ENCODE measurements around the gene RFTN1.
A peak's percentile ranks its signal among the peaks of the same experiment; 100 is the strongest.

Gene RFTN1

GRCh38 chr3:16400106-16400931 is 113.2 kb downstream of the RFTN1 start:
- DNase-seq = no peak

- peak; percentile 56 for DNase-seq
Observed at GRCh38 chr3:16399473-16399872, 114.0 kb downstream of the RFTN1 start.

- DNase-seq = no peak
Observed at GRCh38 chr3:16398648-16399047, 114.9 kb downstream of the RFTN1 start.

- no peak for DNase-seq
Observed at GRCh38 chr3:16396202-16396601, 117.3 kb downstream of the RFTN1 start.

GRCh38 chr3:16395212-16395611 is 118.3 kb downstream of the RFTN1 start:
- DNase-seq = no peak

- no peak for DNase-seq
Observed at GRCh38 chr3:16394639-16395038, 118.9 kb downstream of the RFTN1 start.

GRCh38 chr3:16392717-16393116 is 120.8 kb downstream of the RFTN1 start:
- no peak for DNase-seq

GRCh38 chr3:16392065-16392464 is 121.4 kb downstream of the RFTN1 start:
- no peak for DNase-seq

GRCh38 chr3:16390581-16390980 is 122.9 kb downstream of the RFTN1 start:
- no peak for DNase-seq

- peak; percentile 86 for DNase-seq
Observed at GRCh38 chr3:16388850-16389441, 124.6 kb downstream of the RFTN1 start.

GRCh38 chr3:16386561-16386960 is 126.9 kb downstream of the RFTN1 start:
- DNase-seq = no peak

- no peak for DNase-seq
Observed at GRCh38 chr3:16385151-16385550, 128.3 kb downstream of the RFTN1 start.

GRCh38 chr3:16383864-16384263 is 129.6 kb downstream of the RFTN1 start:
- DNase-seq = no peak

GRCh38 chr3:16382845-16383244 is 130.7 kb downstream of the RFTN1 start:
- no peak for DNase-seq

GRCh38 chr3:16381426-16381825 is 132.1 kb downstream of the RFTN1 start:
- no peak for DNase-seq

- DNase-seq = no peak
Observed at GRCh38 chr3:16380421-16380820, 133.1 kb downstream of the RFTN1 start.

GRCh38 chr3:16379838-16380237 is 133.7 kb downstream of the RFTN1 start:
- DNase-seq = no peak

- peak; percentile 54 for DNase-seq
Observed at GRCh38 chr3:16378920-16379319, 134.6 kb downstream of the RFTN1 start.

- DNase-seq = no peak
Observed at GRCh38 chr3:16378415-16378814, 135.1 kb downstream of the RFTN1 start.

- no peak for DNase-seq
Observed at GRCh38 chr3:16377847-16378302, 135.6 kb downstream of the RFTN1 start.

- no peak for DNase-seq
Observed at GRCh38 chr3:16377196-16377595, 136.3 kb downstream of the RFTN1 start.

- no peak for DNase-seq
Observed at GRCh38 chr3:16375891-16376290, 137.6 kb downstream of the RFTN1 start.

- no peak for DNase-seq
Observed at GRCh38 chr3:16374935-16375245, 138.6 kb downstream of the RFTN1 start.

- no peak for DNase-seq
Observed at GRCh38 chr3:16374047-16374934, 139.2 kb downstream of the RFTN1 start.

All from fibroblast of skin of right quadriceps (primary cell).